ENCODE results near the gene FMO4.

- TF ChIP-seq CTCF (IDR thresholded peaks at IDR 0.05; ENCODE audit: low read depth, low read length, poor library complexity, severe bottlenecking): no peak
- no peak for TF ChIP-seq EZH2phosphoT487 (IDR thresholded peaks at IDR 0.05; ENCODE audit: borderline replicate concordance, low read length)
These were observed 58.6 kb downstream of the FMO4 start for GRCh38 chr1:171372418-171373084.

Data from DOHH2 (cell line).